Ascending aorta (tissue), 2 donors: ENCODE results near the gene ARRDC3. TPM values are rescaled to one million over a fixed set of nuclear protein-coding genes. Genes with fewer than 3 reads are reported as not detected.
"Not testable (repeated sequence)": the region's sequence is repeated elsewhere in the genome, so short reads cannot be mapped to it uniquely, and the experiment has no call there.

ENCODE experiments used
- DNase-seq, 2 donors: peaks; one replicate each; pipeline ENCODE4 v3.0.0-alpha.2; 2019; ENCODE audit warnings: low spot score in 2 of 2
- H3K27ac ChIP-seq, 2 donors: fragments of 200-600 bp; sonication (generic); one replicate each; pipeline ENCODE4 v1.5.1; 2016 to 2017; ENCODE audit warnings: mild to moderate bottlenecking in 1 of 2
- H3K27me3 ChIP-seq: fragments of 200-600 bp; sonication (generic); one replicate; pipeline ENCODE4 v1.5.1; 2017
- H3K36me3 ChIP-seq, 2 donors: fragments of 200-600 bp; sonication (generic); one replicate each; pipeline ENCODE4 v1.5.1; 2016
- H3K4me1 ChIP-seq, 2 donors: fragments of 200-600 bp; sonication (generic); one replicate each; pipeline ENCODE4 v1.5.1; 2016 to 2017; ENCODE audit warnings: mild to moderate bottlenecking in 1 of 2
- H3K4me3 ChIP-seq, 2 donors: fragments of 200-600 bp; sonication (generic); one replicate each; pipeline ENCODE4 v1.5.1; 2016 to 2017; ENCODE audit warnings: mild to moderate bottlenecking in 1 of 2
- H3K9me3 ChIP-seq, 2 donors: fragments of 200-600 bp; sonication (generic); one replicate each; pipeline ENCODE4 v1.5.1; 2016
- intact Hi-C: fragments of 100-400 bp; cut with DNase I; formaldehyde crosslinking; loops from one replicate; pipeline ENCODE4 v1.15.1; 2023
- total RNA-seq: library from RNA; depleted of rRNA; stranded (reverse); fragments of >200 nt; gene quantifications from one replicate; pipeline ENCODE4 v1.1.0, GENCODE V29; 2016
- TF ChIP-seq, protein P1 (sequence below), 3 experiments: fragments of 200-600 bp in 2 of 3; fragments of 450-650 bp in 1 of 3; sonication (generic) in 2 of 3; IDR thresholded peaks; one replicate each; pipeline ENCODE4 v1.5.1; 2016 to 2019; ENCODE audit warnings: antibody characterized with exemption in 3 of 3, mild to moderate bottlenecking in 1 of 3, moderate library complexity in 1 of 3

The ARRDC3 gene
- total RNA-seq, 1 donor from 2014 or later, result 30.1 TPM

GRCh38 chr5:91357806-91358205, 25.3 kb downstream of the ARRDC3 start:
- Histone ChIP-seq H3K4me3 (no peak overlapping the region), H3K9me3 (no peaks in the 10 kb centered on the region), H3K36me3 (no peaks in the 10 kb centered on the region), H3K27me3 (no peaks in the 10 kb centered on the region), H3K27ac (no peak overlapping the region), H3K4me1 (no peaks in the 10 kb centered on the region)
- DNase-seq, result no peak
- TF ChIP-seq, protein P1, sequence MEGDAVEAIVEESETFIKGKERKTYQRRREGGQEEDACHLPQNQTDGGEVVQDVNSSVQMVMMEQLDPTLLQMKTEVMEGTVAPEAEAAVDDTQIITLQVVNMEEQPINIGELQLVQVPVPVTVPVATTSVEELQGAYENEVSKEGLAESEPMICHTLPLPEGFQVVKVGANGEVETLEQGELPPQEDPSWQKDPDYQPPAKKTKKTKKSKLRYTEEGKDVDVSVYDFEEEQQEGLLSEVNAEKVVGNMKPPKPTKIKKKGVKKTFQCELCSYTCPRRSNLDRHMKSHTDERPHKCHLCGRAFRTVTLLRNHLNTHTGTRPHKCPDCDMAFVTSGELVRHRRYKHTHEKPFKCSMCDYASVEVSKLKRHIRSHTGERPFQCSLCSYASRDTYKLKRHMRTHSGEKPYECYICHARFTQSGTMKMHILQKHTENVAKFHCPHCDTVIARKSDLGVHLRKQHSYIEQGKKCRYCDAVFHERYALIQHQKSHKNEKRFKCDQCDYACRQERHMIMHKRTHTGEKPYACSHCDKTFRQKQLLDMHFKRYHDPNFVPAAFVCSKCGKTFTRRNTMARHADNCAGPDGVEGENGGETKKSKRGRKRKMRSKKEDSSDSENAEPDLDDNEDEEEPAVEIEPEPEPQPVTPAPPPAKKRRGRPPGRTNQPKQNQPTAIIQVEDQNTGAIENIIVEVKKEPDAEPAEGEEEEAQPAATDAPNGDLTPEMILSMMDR (IDR thresholded peaks at IDR 0.05), result no peak
- intact Hi-C loops, result no loop called here

GRCh38 chr5:91357012-91357634, 26.0 kb downstream of the ARRDC3 start:
- Histone ChIP-seq H3K27me3 (no peaks in the 10 kb centered on the region), H3K36me3 (no peaks in the 10 kb centered on the region), H3K27ac (no peak overlapping the region), H3K4me3 (no peak overlapping the region), H3K4me1 (no peaks in the 10 kb centered on the region), H3K9me3 (no peaks in the 10 kb centered on the region)
- intact Hi-C loops, result no loop called here
- no peak for DNase-seq
- TF ChIP-seq, protein P1 (IDR thresholded peaks at IDR 0.05), result no peak

DNA sequence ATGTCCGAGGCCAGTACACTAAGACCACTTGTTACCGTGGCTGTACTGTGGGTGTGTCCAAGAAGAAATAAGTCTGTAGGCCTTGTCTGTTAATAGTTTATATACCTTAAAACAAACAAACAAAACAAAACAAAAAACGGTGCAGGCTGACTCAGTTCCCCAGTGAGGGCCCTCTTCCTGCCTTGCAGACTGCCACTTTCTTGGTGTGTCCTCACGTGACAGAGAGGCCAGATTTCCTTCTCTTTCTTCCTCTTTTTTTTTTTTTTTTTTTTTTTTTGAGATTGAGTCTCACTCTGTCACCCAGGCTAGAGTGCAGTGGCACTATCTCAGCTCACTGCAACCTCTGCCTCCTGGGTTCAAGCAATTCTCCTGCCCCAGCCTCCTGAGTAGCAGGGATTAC, 28.2 kb downstream of the ARRDC3 start:
- H3K36me3 ChIP-seq, H3K27me3 ChIP-seq, intact Hi-C loops, H3K27ac ChIP-seq, DNase-seq, H3K4me1 ChIP-seq, H3K9me3 ChIP-seq, H3K4me3 ChIP-seq: not testable (repeated sequence)

DNA sequence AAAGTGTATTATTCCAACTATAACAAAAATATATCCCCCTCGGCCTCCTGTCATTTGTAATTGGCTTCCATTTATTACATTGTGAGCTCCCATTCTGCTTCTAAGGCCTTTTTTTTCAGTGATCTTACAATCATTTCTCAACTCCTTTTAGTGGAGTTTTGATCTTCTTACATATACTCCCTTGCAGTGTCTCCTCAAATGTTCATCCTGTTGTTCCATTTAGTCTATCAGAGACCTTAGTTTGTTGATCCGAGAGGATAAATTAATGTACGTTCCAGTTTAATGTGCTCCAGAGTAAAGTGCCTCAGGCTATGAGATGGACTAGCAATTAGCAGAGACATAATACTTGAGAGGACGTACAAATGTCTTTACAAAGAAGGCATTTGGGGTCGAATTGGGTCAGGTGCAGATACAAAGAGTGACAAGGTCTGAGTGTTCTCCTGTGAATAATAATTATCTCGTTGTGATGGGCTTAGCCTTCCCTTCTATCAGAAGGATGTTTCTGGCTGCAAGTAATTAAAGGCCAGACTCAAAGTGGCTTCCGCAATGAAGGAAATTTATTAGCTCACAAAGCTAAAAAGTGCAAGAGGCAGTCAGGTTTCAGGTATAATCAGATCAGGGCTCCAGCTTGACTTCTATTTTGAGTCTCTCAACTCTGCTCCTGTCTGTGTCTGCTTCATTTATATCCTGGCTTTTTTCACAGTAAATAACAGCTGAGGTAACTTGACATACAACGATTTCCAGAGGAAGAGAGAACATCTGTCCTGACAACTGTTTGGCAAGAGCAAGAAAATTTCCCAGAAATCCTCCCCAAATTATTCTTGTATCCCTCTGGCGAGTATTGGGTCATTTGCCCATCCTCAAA, 30.1 kb downstream of the ARRDC3 start:
- H3K36me3 ChIP-seq, result no peaks in the 10 kb centered on the region
- no peaks in the 10 kb centered on the region for H3K9me3 ChIP-seq
- intact Hi-C loops, result no loop called here
- TF ChIP-seq, protein P1 (IDR thresholded peaks at IDR 0.05), result no peak
- H3K4me1 ChIP-seq, result no peaks in the 10 kb centered on the region
- no peak overlapping the region for H3K4me3 ChIP-seq
- no peak for DNase-seq
- H3K27me3 ChIP-seq, result no peaks in the 10 kb centered on the region
- H3K27ac ChIP-seq, result no peak overlapping the region

DNA sequence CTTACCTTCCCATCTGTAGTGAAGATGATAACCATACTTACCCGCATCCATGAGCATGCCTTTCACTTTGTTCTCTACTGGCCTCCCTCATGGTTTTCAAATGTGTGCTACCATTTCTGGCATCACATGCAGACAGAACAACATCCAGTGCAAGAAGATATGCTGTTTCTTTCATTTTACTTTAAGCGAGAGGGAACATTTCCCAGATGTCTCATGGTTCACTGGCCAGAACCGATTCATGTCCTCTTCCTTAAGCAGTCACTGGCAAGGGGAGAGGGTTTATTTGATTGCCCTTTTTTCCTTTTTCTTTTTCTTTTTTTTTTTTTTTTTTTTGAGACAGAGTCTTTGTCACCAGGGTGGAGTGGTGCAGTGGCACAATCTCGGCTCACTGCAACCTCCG, 37.7 kb downstream of the ARRDC3 start:
- Histone ChIP-seq H3K36me3 (no peaks in the 10 kb centered on the region), H3K4me3 (no peak overlapping the region), H3K4me1 (no peaks in the 10 kb centered on the region), H3K9me3 (no peaks in the 10 kb centered on the region), H3K27ac (no peak overlapping the region), H3K27me3 (no peaks in the 10 kb centered on the region)
- intact Hi-C loops, result no loop called here
- TF ChIP-seq, protein P1 (IDR thresholded peaks at IDR 0.05), result no peak
- no peak for DNase-seq

DNA sequence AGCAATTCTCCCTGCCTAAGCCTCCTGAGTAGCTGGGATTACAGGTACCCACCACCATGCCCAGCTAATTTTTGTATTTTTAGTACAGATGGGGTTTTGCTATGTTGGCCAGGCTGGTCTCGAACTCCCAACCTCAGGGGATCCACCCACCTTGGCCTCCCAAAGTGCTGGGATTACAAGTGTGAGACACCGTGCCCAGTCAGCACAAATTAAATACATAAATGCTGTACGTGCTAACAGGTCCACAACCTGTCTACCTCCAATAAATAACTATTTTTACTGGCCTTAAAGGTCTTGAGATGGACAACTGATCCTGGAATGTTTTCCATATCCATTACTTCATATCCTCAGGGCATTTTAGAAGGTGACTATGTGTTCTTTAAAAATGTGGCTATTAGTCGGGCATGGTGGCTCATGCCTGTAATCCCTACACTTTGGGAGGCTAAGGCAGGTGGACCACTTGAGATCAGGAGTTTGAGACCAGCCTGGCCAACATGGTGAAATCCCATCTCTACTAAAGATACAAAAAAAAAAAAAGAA, 38.4 kb downstream of the ARRDC3 start:
- H3K27ac ChIP-seq, DNase-seq, H3K27me3 ChIP-seq, intact Hi-C loops, H3K4me1 ChIP-seq, H3K9me3 ChIP-seq, H3K4me3 ChIP-seq, H3K36me3 ChIP-seq: not testable (repeated sequence)
